HG02885 (cell line): Measurements from ENCODE around the gene EMC7.

Experiments used
- ATAC-seq: cut with Tn5 transposase; IDR thresholded peaks from one replicate; pipeline ENCODE4 v1.9.1; 2021; ENCODE audit warnings: mild to moderate bottlenecking; ENCODE audit not compliant: unreplicated experiment, poor library complexity

Gene EMC7

DNA sequence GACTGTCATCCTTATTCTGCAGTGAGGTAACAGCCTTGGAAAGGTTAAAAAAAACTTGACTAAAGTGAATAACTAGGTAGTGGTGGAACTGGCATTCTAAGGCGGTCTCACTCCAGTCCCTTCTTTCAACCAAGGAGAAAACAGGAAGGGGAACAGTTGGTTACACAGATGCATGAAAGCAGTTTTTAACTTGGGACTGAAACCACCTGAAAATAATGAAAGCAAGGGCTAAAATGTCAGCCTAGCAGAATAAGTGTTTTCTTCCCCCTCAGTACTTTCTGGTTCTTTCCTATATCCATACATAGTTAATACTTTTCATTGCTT, 61.9 kb downstream of the EMC7 start:
- peak; percentile 10 for ATAC-seq

GRCh38 chr15:34038871-34039789, 62.5 kb downstream of the EMC7 start, which contains the start of gene AVEN:
AVEN (minus strand) TSS chr15:34039204; CDS start chr15:34039046, 158 bp downstream.
- ATAC-seq: peak; percentile 60

DNA sequence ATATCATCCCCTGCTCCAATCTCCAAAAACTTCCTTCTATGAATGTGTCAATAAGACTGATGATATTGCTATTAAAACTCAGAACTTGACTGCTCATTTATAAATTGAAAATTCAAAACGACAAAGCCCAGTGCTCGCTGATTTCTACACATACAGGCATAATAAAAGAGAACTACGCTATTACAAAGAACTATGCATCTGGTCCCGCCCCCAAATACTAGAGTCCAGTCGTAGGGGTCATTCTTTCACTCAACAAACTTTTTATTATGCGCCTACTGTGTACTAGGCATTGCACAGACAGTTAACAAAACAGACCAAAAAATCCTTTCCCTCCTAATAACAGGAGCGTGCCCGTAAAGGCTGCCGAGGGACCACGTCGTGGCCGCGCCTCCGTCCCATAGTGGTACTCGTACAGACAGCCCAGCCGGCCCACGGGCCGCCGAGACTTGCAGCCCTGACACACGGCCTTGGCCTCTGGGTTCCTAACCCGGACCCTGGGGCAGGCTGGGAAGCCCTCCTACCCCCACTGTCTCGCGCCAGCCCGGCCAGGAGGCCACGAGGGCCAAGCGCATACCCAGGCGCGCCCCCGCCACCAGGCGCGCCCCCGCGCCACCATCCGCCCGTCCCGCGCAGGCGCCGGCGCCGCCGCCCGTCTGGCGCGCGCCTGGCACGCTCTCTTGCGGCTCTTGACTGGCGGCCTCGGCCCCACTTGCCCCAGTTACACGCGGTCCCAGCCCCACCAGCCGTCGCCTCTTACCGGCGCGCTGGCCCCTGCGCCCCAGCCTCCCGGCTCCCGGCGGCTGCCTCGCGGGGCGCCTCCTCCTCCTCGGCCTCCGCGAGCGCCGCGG, 63.4 kb downstream of the EMC7 start:
- peak; percentile 81 for ATAC-seq
